A549 (cell line): ENCODE results near the gene PHYKPL. TPM values are rescaled to one million over a fixed set of nuclear protein-coding genes. Genes with fewer than 3 reads are reported as not detected.

Experiments used
- ATAC-seq, 2 experiments: fragments of 200-7000 bp in 1 of 2; fragments of >200 bp in 1 of 2; cut with Nextera tagmentation in 1 of 2; cut with Tn5 transposase in 1 of 2; 3 replicates each; pipeline versions ENCODE4 v1.8.0 to v1.9.1; 2018 to 2020; ENCODE audit warnings: mild to moderate bottlenecking in 1 of 2, moderate library complexity in 1 of 2
- CTCF ChIA-PET: fragments of 300-600 bp; sonication (Branson Sonifier 250); formaldehyde crosslinking; extraction: SDS; loops from one replicate; lab custom pipeline; 2021; ENCODE audit warnings: antibody characterized with exemption, inconsistent platforms; lab: Yijun Ruan, JAX
- POLR2A ChIA-PET: fragments of 350-600 bp; formaldehyde crosslinking; extraction: SDS; loops from one replicate; lab custom pipeline; 2021; ENCODE audit warnings: antibody characterized with exemption, inconsistent platforms; lab: Yijun Ruan, JAX
- DNase-seq, 2 experiments: peaks; one replicate each; pipeline versions ENCODE4 v3.0.0 to v3.0.0-alpha.2; 2011 to 2016; ENCODE audit warnings: low read depth in 1 of 2, low spot score in 1 of 2
- FAIRE-seq: peaks from 2 replicates; lab custom pipeline; 2011; peaks lifted over from hg19 to GRCh38; lab: Jason Lieb, UNC
- H3K27ac ChIP-seq, 2 experiments: fragments of >200 bp; sonication (Bioruptor Twin); formaldehyde crosslinking; 3 replicates each; pipeline ENCODE4 v1.5.1; 2016 to 2017
- H3K4me1 ChIP-seq: fragments of >200 bp; sonication (Bioruptor Twin); formaldehyde crosslinking; 3 replicates; pipeline ENCODE4 v1.6.1; 2016
- H3K4me2 ChIP-seq: fragments of >200 bp; sonication (Bioruptor Twin); formaldehyde crosslinking; 3 replicates; pipeline ENCODE4 v1.6.1; 2016
- H3K4me3 ChIP-seq: fragments of >200 bp; sonication (Bioruptor Twin); formaldehyde crosslinking; 3 replicates; pipeline ENCODE4 v1.5.1; 2016
- H3K9me3 ChIP-seq: fragments of >200 bp; sonication (Bioruptor Twin); formaldehyde crosslinking; 3 replicates; pipeline ENCODE4 v1.6.1; 2016
- BCL3 ChIP-seq: fragments of >200 bp; sonication (Bioruptor Twin); formaldehyde crosslinking; IDR thresholded peaks from 3 replicates; pipeline ENCODE4 v1.6.1; 2016
- BHLHE40 ChIP-seq: IDR thresholded peaks from 2 replicates; pipeline ENCODE4 v1.6.1; 2012; ENCODE audit warnings: low read depth, low read length, inconsistent platforms
- CHD2 ChIP-seq: fragments of 150-350 bp; IDR thresholded peaks from 2 replicates; pipeline ENCODE4 v1.6.1; 2014; ENCODE audit warnings: low read length; ENCODE audit not compliant: partially characterized antibody
- EHMT2 ChIP-seq: fragments of 200-600 bp; sonication (generic); IDR thresholded peaks from 2 replicates; pipeline ENCODE4 v1.6.1; 2016; ENCODE audit warnings: antibody characterized with exemption, low read depth, mild to moderate bottlenecking, moderate library complexity
- ELK1 ChIP-seq: fragments of 150-350 bp; IDR thresholded peaks from 2 replicates; pipeline ENCODE4 v1.6.1; 2014; ENCODE audit warnings: low read depth, mild to moderate bottlenecking, low read length
- FOSB ChIP-seq: fragments of 250-450 bp; sonication (Bioruptor Pico); IDR thresholded peaks from 2 replicates; pipeline ENCODE4 v1.5.0; 2020; ENCODE audit warnings: mild to moderate bottlenecking, moderate library complexity
- FOXS1 ChIP-seq: fragments of 250-450 bp; sonication (Bioruptor Pico); IDR thresholded peaks from 2 replicates; pipeline ENCODE4 v1.5.0; 2020; ENCODE audit warnings: mild to moderate bottlenecking, moderate library complexity
- GATA3 ChIP-seq: IDR thresholded peaks from 2 replicates; pipeline ENCODE4 v1.6.1; 2012; ENCODE audit warnings: borderline replicate concordance
- HES2 ChIP-seq: fragments of >200 bp; sonication (Bioruptor Twin); formaldehyde crosslinking; IDR thresholded peaks from 2 replicates; pipeline ENCODE4 v1.6.1; 2016
- HEYL ChIP-seq: fragments of 250-450 bp; sonication (Bioruptor Pico); IDR thresholded peaks from 2 replicates; pipeline ENCODE4 v1.8.0; 2021; ENCODE audit warnings: mild to moderate bottlenecking, moderate library complexity
- HOXB13 ChIP-seq: fragments of 250-450 bp; sonication (Bioruptor Pico); IDR thresholded peaks from 2 replicates; pipeline ENCODE4 v1.5.0; 2020; ENCODE audit warnings: low read depth, mild to moderate bottlenecking, moderate library complexity
- NFE2L2 ChIP-seq: fragments of 150-350 bp; conservative IDR thresholded peaks from 2 replicates; pipeline ENCODE4 v1.6.1; 2014; ENCODE audit warnings: low read length
- PHF8 ChIP-seq: fragments of 200-600 bp; sonication (generic); IDR thresholded peaks from 2 replicates; pipeline ENCODE4 v1.6.1; 2016; ENCODE audit warnings: low read depth, mild to moderate bottlenecking, antibody characterized with exemption, moderate library complexity, borderline replicate concordance
- POLR2A ChIP-seq: IDR thresholded peaks from 2 replicates; pipeline ENCODE4 v1.6.1; 2012; ENCODE audit warnings: mild to moderate bottlenecking, low read length
- POLR2AphosphoS2 ChIP-seq: conservative IDR thresholded peaks from 2 replicates; pipeline ENCODE4 v1.6.1; 2012; ENCODE audit warnings: low read length, improper control_type of control experiment, inconsistent platforms
- REST ChIP-seq: fragments of 200-600 bp; sonication (generic); IDR thresholded peaks from 2 replicates; pipeline ENCODE4 v1.6.1; 2016; ENCODE audit warnings: antibody characterized with exemption, mild to moderate bottlenecking, moderate library complexity
- RFX5 ChIP-seq: fragments of 450-650 bp; IDR thresholded peaks from 2 replicates; pipeline ENCODE4 v1.7.1; 2014; ENCODE audit warnings: antibody characterized with exemption, mild to moderate bottlenecking, moderate library complexity
- WGBS: methylation state at CpG from one replicate; pipeline ENCODE4 v1.1.6; 2017; ENCODE audit errors: missing lambda C conversion rate; 5-methylcytosine and 5-hydroxymethylcytosine counted together
- polyA plus RNA-seq, 4 experiments: library from polyadenylated mRNA; depleted of rRNA in 3 of 4; stranded (reverse); fragments of >200 nt; fragmentation: RNase III in 1 of 4; extraction: RNeasy Plus Mini Kit Qiagen cat#74134 plus additional on column Dnase treatment in 1 of 4; gene quantifications; 2 replicates in 3 of 4; 3 replicates in 1 of 4; pipeline ENCODE4 v1.2.3, GENCODE V29; 2011 to 2017
- TF ChIP-seq, protein P1 (sequence below): IDR thresholded peaks from 2 replicates; pipeline ENCODE4 v1.6.1; 2012; ENCODE audit warnings: low read depth, borderline replicate concordance
- TF ChIP-seq, protein P2 (sequence below): fragments of 250-450 bp; sonication (Bioruptor Pico); IDR thresholded peaks from 2 replicates; pipeline ENCODE4 v1.5.0; 2020; ENCODE audit warnings: low read depth, mild to moderate bottlenecking, moderate library complexity
- TF ChIP-seq, protein P3 (sequence below): IDR thresholded peaks from 2 replicates; pipeline ENCODE4 v1.6.1; 2012

PHYKPL gene
- polyA plus RNA-seq, 2 of the 4 experiments (the other 2 are of a cell fraction): 13.0 to 21.9 TPM

DNA sequence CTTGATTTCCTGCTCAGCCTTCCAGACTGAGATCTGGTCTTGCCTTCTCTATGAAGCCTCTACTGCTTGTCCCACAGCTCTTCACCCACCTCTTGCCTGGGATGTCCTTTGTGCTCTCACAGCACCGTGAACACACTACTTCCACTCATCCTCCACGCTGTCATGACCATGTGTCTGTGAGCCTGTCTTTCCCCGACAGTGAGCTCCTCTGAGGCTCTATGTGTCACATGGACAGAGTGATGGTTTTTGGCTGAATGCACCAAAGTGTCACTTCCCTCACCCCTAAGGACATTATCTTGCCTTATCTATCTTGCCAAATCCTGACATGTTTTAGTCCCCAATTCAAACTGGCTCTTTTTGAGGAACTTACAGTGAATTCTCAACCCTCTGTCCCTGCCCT, 11.3 kb downstream of the PHYKPL start:
- CTCF ChIA-PET: interaction anchor here (0.8 kb wide), 1 partner anchor 11 kb away, joined by 4 read pairs; the partner anchor contains the start of gene PHYKPL
- DNase-seq: no peak
- no peak for TF ChIP-seq CHD2
- TF ChIP-seq HEYL (CRISPR knock-in tag): no peak
- TF ChIP-seq, protein P1, sequence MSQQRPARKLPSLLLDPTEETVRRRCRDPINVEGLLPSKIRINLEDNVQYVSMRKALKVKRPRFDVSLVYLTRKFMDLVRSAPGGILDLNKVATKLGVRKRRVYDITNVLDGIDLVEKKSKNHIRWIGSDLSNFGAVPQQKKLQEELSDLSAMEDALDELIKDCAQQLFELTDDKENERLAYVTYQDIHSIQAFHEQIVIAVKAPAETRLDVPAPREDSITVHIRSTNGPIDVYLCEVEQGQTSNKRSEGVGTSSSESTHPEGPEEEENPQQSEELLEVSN: no peak
- no peak for TF ChIP-seq HOXB13
- Histone ChIP-seq H3K4me3 (no peak overlapping the region), H3K9me3 (no peaks in the 10 kb centered on the region), H3K4me1 (no peaks in the 10 kb centered on the region), H3K27ac (no peak overlapping the region), H3K4me2 (no peak overlapping the region)
- ATAC-seq: peak; percentile 17 to 18
- FAIRE-seq: no peak
- POLR2A ChIA-PET: interaction anchor here (0.5 kb wide), 1 partner anchor 30 kb away, joined by 6 read pairs; no protein-coding TSS in a partner anchor
- WGBS: 76% methylated on average over 3 of the region's 3 CpGs

- H3K4me3 ChIP-seq: no peak overlapping the region
- no peak overlapping the region for H3K4me2 ChIP-seq
- no peaks in the 10 kb centered on the region for H3K9me3 ChIP-seq
- H3K27ac ChIP-seq: no peak overlapping the region
- ChIA-PET CTCF (no interaction called here), POLR2A (interaction anchor here (0.6 to 1.0 kb wide), 2 partner anchors 10 to 14 kb away, joined by 3 read pairs; partner anchors contain the start of gene HNRNPAB)
- WGBS: 70% methylated on average over 3 of the region's 3 CpGs
- DNase-seq (no peak), ATAC-seq (no peak)
- TF ChIP-seq NFE2L2 (no peak), EHMT2 (no peak), PHF8 (no peak), HES2 (no peak), GATA3 (no peak), FOXS1 (no peak), POLR2AphosphoS2 (no peak), POLR2A (no peak), ELK1 (no peak), REST (no peak), RFX5 (no peak), FOSB (CRISPR knock-in tag) (no peak), BHLHE40 (no peak), BCL3 (no peak)
- TF ChIP-seq, protein P2, sequence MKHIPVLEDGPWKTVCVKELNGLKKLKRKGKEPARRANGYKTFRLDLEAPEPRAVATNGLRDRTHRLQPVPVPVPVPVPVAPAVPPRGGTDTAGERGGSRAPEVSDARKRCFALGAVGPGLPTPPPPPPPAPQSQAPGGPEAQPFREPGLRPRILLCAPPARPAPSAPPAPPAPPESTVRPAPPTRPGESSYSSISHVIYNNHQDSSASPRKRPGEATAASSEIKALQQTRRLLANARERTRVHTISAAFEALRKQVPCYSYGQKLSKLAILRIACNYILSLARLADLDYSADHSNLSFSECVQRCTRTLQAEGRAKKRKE (CRISPR knock-in tag): no peak
- TF ChIP-seq, protein P3, sequence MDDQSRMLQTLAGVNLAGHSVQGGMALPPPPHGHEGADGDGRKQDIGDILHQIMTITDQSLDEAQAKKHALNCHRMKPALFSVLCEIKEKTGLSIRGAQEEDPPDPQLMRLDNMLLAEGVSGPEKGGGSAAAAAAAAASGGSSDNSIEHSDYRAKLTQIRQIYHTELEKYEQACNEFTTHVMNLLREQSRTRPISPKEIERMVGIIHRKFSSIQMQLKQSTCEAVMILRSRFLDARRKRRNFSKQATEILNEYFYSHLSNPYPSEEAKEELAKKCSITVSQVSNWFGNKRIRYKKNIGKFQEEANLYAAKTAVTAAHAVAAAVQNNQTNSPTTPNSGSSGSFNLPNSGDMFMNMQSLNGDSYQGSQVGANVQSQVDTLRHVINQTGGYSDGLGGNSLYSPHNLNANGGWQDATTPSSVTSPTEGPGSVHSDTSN: no peak
- TF ChIP-seq, all 56 proteins: peak for 0
- no peak for FAIRE-seq
- no peaks in the 10 kb centered on the region for H3K4me1 ChIP-seq
These were observed 13.8 kb downstream of the PHYKPL start for GRCh38 chr5:178218827-178219226.
